Keratinocyte (primary cell): ENCODE measurements around the gene AMZ1. TPM values are rescaled to one million over a fixed set of nuclear protein-coding genes. Genes with fewer than 3 reads are reported as not detected.

Experiments
- DNase-seq: peaks from one replicate; pipeline ENCODE4 v3.0.0-alpha.2; 2011; ENCODE audit warnings: low read depth, missing footprints, low spot score
- FAIRE-seq: peaks from 2 replicates; lab custom pipeline; 2011; peaks lifted over from hg19 to GRCh38; lab: Jason Lieb, UNC
- H2AFZ ChIP-seq: 2 replicates; pipeline ENCODE4 v1.6.0; 2012; ENCODE audit warnings: low read length, control low read depth, inconsistent platforms; ENCODE audit not compliant: control insufficient read depth
- H3K27ac ChIP-seq: 2 replicates; pipeline ENCODE4 v1.5.1; 2011; ENCODE audit warnings: low read length; ENCODE audit not compliant: control insufficient read depth, insufficient read depth
- H3K27me3 ChIP-seq: 3 replicates; pipeline ENCODE4 v1.6.0; 2011; ENCODE audit warnings: low read length; ENCODE audit not compliant: control insufficient read depth, insufficient read depth; ENCODE audit errors: extremely low read depth
- H3K36me3 ChIP-seq, 2 experiments: 2 replicates in 1 of 2; 3 replicates in 1 of 2; pipeline ENCODE4 v1.5.1; 2011; ENCODE audit warnings: low read length in 2 of 2, mild to moderate bottlenecking in 1 of 2; ENCODE audit not compliant: control insufficient read depth in 2 of 2, insufficient read depth in 2 of 2; ENCODE audit errors: extremely low read depth in 1 of 2
- H3K4me1 ChIP-seq: 3 replicates; pipeline ENCODE4 v1.5.1; 2011; ENCODE audit warnings: low read length; ENCODE audit not compliant: control insufficient read depth, insufficient read depth; ENCODE audit errors: extremely low read depth
- H3K4me2 ChIP-seq: 3 replicates; pipeline ENCODE4 v1.6.0; 2011; ENCODE audit warnings: low read depth, low read length; ENCODE audit not compliant: control insufficient read depth, insufficient read depth; ENCODE audit errors: extremely low read depth
- H3K4me3 ChIP-seq, 3 experiments: fragments of 200-600 bp in 1 of 3; sonication (generic) in 1 of 3; 2 replicates in 2 of 3; 3 replicates in 1 of 3; pipeline ENCODE4 v1.5.1; 2011 to 2016; ENCODE audit warnings: low read length in 3 of 3, mild to moderate bottlenecking in 3 of 3, control low read depth in 2 of 3, inconsistent platforms in 1 of 3, low read depth in 1 of 3, mixed read lengths in 1 of 3, mixed run types in 1 of 3, moderate library complexity in 1 of 3; ENCODE audit not compliant: control insufficient read depth in 2 of 3, insufficient read depth in 2 of 3; ENCODE audit errors: extremely low read depth in 1 of 3
- H3K79me2 ChIP-seq: 2 replicates; pipeline ENCODE4 v1.6.0; 2012; ENCODE audit warnings: low read length; ENCODE audit not compliant: control insufficient read depth, insufficient read depth
- H3K9ac ChIP-seq: 3 replicates; pipeline ENCODE4 v1.6.0; 2011; ENCODE audit warnings: low read length; ENCODE audit not compliant: control insufficient read depth, insufficient read depth; ENCODE audit errors: extremely low read depth
- H3K9me1 ChIP-seq: 3 replicates; pipeline ENCODE4 v1.6.0; 2011; ENCODE audit warnings: low read length; ENCODE audit not compliant: control insufficient read depth, insufficient read depth; ENCODE audit errors: extremely low read depth
- H3K9me3 ChIP-seq: 2 replicates; pipeline ENCODE4 v1.5.1; 2012; ENCODE audit warnings: low read depth, low read length; ENCODE audit not compliant: control insufficient read depth
- H4K20me1 ChIP-seq: 3 replicates; pipeline ENCODE4 v1.6.0; 2011; ENCODE audit warnings: low read length; ENCODE audit not compliant: control insufficient read depth, insufficient read depth; ENCODE audit errors: extremely low read depth
- CTCF ChIP-seq, 3 experiments: IDR thresholded peaks in 1 of 3; conservative IDR thresholded peaks in 1 of 3; optimal IDR thresholded peaks in 1 of 3; 2 replicates in 2 of 3; 3 replicates in 1 of 3; pipeline versions ENCODE3 to v1.5.1; 2011; ENCODE audit warnings: low read length in 3 of 3, mild to moderate bottlenecking in 3 of 3, moderate library complexity in 2 of 3, control low read depth in 1 of 3, inconsistent platforms in 1 of 3; ENCODE audit not compliant: insufficient read depth in 2 of 3; ENCODE audit errors: extremely low read depth in 1 of 3
- EZH2 ChIP-seq: IDR thresholded peaks from one replicate; pipeline ENCODE4 v1.6.1; 2012; ENCODE audit warnings: inconsistent platforms, mild to moderate bottlenecking, low read length, moderate library complexity
- dilution Hi-C: fragments of 300-500 bp; cut with MboI; formaldehyde crosslinking; loops from one replicate; pipeline ENCODE4 v1.7.0; 2020; ENCODE audit warnings: low sequenced_read_pairs; ENCODE audit not compliant: extremely low pct_ligation_motif_present
- polyA plus RNA-seq, 5 experiments: library from polyadenylated mRNA; depleted of rRNA in 3 of 5; stranded (reverse) in 3 of 5; stranded (forward) in 1 of 5; unstranded in 1 of 5; fragments of >200 nt; gene quantifications; 1 replicate in 1 of 5; 2 replicates in 3 of 5; 3 replicates in 1 of 5; pipeline versions ENCODE4 v1.2.1 to v1.2.3, GENCODE V29; 2011 to 2012; ENCODE audit warnings: missing spikeins in 2 of 5, low read depth in 1 of 5, low replicate concordance in 1 of 5

Gene AMZ1
- polyA plus RNA-seq, 1 donor (not counting 4 experiments of a cell fraction or from before 2014, with no cell fraction given): 0.04 TPM

- FAIRE-seq: no peak
Observed at GRCh38 chr7:2719007-2719406, 31.0 kb downstream of the AMZ1 start.

GRCh38 chr7:2720024-2720423 lies 32.0 kb downstream of the AMZ1 start:
- no peaks in the 10 kb centered on the region for H3K9me1 ChIP-seq
- no peak overlapping the region for H2AFZ ChIP-seq
- H4K20me1 ChIP-seq: no peaks in the 10 kb centered on the region
- TF ChIP-seq CTCF (optimal IDR thresholded peaks at IDR 0.05 in 1 of 3, IDR thresholded peaks at IDR 0.05 in 1 of 3, conservative IDR thresholded peaks at IDR 0.05 in 1 of 3; ENCODE audit: extremely low read depth in 1 of 3, insufficient read depth in 2 of 3, low read length in 3 of 3) (no peak), EZH2 (no peak)
- dilution Hi-C loops: no loop called here
- no peak overlapping the region for H3K4me2 ChIP-seq
- H3K27ac ChIP-seq: no peak overlapping the region
- H3K27me3 ChIP-seq: no peaks in the 10 kb centered on the region
- H3K4me3 ChIP-seq: no peak overlapping the region
- H3K9ac ChIP-seq: no peak overlapping the region
- no peaks in the 10 kb centered on the region for H3K79me2 ChIP-seq
- peaks cover 5% of the 10 kb centered on the region in 2 experiments for H3K36me3 ChIP-seq
- DNase-seq (no peak), FAIRE-seq (no peak)
- H3K9me3 ChIP-seq: no peaks in the 10 kb centered on the region
- peaks cover 8% of the 10 kb centered on the region for H3K4me1 ChIP-seq

More at GRCh38 chr7:2719007-2719406, 31.0 kb downstream of the AMZ1 start:
- no peak for DNase-seq
- no peak overlapping the region for H2AFZ ChIP-seq
- H3K79me2 ChIP-seq: no peaks in the 10 kb centered on the region
- H3K9me3 ChIP-seq: no peaks in the 10 kb centered on the region
- H4K20me1 ChIP-seq: no peaks in the 10 kb centered on the region
- no peaks in the 10 kb centered on the region for H3K9me1 ChIP-seq
- no peak overlapping the region for H3K4me2 ChIP-seq
- no peak overlapping the region for H3K9ac ChIP-seq
- peaks cover 8% of the 10 kb centered on the region for H3K4me1 ChIP-seq
- dilution Hi-C loops: no loop called here
- no peak overlapping the region for H3K4me3 ChIP-seq
- no peaks in the 10 kb centered on the region for H3K27me3 ChIP-seq
- no peak for TF ChIP-seq EZH2
- TF ChIP-seq CTCF (optimal IDR thresholded peaks at IDR 0.05 in 1 of 3, IDR thresholded peaks at IDR 0.05 in 1 of 3, conservative IDR thresholded peaks at IDR 0.05 in 1 of 3; ENCODE audit: extremely low read depth in 1 of 3, insufficient read depth in 2 of 3, low read length in 3 of 3): peak; percentile 35 to 52 (median 43)
- H3K27ac ChIP-seq: no peak overlapping the region
- H3K36me3 ChIP-seq: peaks cover 5 to 9% of the 10 kb centered on the region in 2 experiments
